HG02884 (cell line): ENCODE results near the gene GNB1L.

Experiments
- ATAC-seq: cut with Tn5 transposase; IDR thresholded peaks from one replicate; pipeline ENCODE4 v1.9.1; 2021; ENCODE audit warnings: mild to moderate bottlenecking, moderate library complexity; ENCODE audit not compliant: unreplicated experiment

Gene GNB1L

GRCh38 chr22:19740586-19740985 is 114.1 kb downstream of the GNB1L start:
- ATAC-seq: no peak

DNA sequence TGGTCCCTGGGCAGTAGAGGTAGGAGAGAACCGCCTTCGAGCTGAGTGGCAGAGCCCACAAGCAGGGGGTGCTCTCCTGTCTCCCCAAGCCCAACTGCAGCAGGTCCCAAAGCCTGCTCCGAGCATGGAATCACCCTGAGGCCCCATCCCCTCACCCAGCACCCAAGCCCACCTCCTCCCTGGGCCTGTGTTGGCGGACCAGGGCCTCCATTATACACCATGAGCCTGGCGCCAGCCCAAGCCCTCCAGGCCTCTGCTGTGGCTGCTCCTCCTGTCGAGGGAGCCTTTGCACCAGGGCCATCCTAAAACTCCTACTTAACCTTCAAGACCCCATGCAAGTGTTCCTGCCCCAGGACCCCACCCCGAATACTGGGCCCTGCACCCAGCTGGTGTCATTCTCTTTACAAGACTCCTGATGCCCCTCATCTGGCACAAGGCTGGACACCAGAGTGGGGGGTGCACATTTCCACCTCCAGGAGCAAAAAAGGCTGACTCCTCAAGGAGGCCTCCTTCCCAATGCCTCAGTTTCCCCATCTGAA is 114.7 kb downstream of the GNB1L start:
- no peak for ATAC-seq

DNA sequence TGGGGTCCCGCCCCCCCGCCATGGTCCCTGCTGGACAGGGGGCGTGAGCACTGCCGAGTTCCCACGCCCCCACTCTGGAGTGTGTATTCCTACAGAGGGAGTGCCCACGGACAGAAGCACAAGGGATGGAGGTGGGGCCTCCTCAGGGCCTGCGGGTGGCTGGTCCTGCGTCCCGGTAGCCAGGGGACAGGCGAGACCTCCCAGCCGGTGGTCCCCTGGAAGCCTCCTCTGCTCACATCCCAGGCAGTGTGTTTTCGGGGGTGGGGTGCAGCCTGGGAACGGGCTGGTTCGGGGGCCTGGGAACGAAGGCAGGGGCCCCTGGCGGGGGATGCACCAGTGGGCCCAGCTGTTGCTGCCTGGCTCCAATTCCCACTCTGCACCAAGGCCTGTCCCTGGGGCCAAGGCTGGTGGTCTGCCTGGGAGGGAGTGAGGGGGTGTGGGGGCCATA is 115.2 kb downstream of the GNB1L start:
- no peak for ATAC-seq

DNA sequence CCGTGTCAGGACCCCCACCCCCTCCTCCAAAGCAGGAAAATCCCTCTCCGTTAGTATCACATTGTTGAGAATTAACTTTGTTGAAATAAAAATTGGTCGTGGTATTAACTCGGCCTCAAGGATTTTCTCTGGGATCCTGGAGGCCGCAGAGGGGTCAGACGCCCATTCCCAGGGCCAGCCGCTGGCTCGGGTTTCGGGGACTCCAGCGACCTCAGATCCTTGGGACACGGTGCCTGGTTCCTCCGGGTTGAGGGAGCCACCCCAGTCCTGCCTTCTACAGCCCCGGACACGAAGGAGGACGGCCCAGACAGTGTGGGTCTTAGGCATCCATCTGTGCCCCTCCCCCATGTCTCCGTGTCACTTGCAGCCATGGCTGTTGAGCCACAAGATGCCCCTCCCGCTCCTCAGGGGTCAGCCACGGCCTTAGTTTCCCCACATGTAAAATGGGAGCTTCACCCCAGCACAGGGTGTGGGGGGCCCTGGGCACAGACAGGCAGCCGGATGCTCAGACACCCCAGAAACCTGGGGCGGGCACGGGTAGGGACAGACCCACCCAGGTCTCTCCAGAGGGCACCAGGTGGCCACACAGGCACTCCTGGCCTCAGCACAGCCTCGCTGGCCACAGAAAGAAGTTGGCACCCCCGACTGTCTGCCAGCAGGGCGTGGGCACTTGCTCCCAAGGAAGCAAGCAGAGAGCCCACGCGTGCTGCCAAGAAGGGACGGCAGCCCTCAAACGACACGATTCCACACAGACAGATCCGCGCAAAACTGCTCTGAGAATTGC is 115.8 kb downstream of the GNB1L start:
- ATAC-seq: no peak

DNA sequence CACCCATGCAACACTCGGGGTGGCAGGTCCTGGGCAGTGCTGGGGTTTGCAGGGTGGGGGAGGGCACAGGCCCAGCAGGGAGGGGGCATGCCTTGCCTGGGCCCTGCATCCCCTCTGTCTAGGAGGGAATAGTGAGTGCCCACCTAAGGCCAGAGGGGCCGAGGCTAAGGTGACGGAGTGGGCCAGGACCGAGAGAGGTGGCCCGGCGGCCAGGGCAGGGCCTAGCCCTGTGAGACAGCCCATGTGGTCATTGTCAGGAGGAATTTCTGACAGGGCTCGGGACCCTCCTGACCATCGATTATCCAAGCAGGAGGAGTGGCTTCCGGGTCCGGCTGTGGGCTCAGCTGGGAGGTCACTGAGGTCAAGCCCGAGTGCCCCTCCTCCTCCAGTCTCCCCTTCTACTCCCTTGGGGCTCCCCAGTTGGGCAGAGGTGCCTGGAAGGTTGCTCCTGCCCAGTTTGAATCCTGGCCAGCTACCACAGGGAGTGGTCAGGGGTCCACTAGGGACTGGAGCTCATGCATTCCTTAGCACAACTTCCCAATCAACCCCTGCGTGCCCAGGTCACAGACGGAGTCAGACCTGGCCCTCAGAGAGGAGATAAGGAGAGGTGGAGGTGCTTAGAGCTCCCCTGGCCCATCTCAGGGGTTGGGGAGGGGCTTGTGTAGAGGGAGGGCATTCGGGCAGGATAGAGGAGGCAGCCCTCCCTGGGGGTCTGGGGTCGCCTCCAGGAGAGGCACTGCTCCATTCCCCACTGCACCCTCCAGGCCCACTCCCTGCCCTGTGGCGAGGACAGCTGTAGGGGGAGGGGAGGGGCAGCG is 116.6 kb downstream of the GNB1L start:
- no peak for ATAC-seq

GRCh38 chr22:19735665-19736510 is 118.8 kb downstream of the GNB1L start:
- ATAC-seq: no peak

DNA sequence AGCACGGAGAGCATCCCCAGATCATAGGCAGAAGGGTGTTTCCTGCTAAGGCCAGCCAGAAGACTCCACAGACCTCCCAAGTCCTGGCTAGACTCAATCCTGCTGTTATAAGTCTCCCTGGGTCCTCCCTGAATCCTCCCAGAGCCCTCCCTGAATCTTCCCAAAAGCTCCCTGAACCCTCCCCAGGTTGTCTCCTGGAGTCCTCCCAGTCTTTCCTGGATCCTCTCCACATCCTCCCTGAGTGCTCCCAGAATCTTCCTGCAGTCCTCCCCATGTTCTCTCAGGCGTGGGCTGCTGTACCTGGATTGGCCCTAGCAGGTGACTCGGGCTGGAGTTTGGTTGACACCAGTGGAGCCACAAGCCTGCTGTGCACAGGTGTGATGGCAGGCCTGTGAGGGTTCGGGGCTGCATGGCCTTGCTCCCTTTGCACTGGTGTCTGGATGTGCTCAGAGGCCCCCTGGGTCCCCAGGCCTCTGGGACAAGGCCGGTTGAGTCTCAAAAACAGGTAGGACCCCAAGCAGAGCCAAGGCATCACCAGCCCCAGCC is 119.8 kb downstream of the GNB1L start:
- no peak for ATAC-seq

- ATAC-seq: no peak
Measured at GRCh38 chr22:19734163-19734562, 120.5 kb downstream of the GNB1L start.

DNA sequence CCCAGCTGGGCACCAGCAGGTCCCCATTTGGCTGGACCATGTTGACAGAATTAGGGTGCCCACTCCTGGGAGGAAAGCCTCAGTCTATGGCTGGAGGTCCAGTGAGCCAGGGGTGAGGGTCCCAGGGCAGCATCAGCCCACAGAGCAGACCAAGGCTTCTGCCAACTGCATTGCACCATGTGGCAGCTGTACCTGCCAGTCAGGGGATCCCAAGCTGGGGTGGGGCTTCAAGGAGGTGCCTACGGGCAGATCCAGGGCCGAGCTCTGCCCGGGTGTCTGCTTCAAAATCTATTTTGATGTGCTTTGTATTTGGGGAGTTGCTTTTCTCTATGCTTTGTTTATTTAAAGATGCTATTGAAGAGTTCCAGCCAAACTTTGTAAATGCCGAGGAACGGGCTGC is 120.9 kb downstream of the GNB1L start:
- no peak for ATAC-seq
